GM11168 (cell line): ENCODE data around the gene GPR3.
"Not testable (repeated sequence)": the region's sequence is repeated elsewhere in the genome, so short reads cannot be mapped to it uniquely, and the experiment has no call there.

Source experiments
- in situ Hi-C: fragments of 300-500 bp; cut with MboI; formaldehyde crosslinking; loops from one replicate; pipeline ENCODE4 v1.12.0; 2022; ENCODE audit warnings: low sequenced_read_pairs; ENCODE audit not compliant: unreplicated experiment

GPR3 gene

GRCh38 chr1:27417713-27418112, 25.3 kb downstream of the GPR3 start:
- in situ Hi-C loops, result no loop called here

DNA sequence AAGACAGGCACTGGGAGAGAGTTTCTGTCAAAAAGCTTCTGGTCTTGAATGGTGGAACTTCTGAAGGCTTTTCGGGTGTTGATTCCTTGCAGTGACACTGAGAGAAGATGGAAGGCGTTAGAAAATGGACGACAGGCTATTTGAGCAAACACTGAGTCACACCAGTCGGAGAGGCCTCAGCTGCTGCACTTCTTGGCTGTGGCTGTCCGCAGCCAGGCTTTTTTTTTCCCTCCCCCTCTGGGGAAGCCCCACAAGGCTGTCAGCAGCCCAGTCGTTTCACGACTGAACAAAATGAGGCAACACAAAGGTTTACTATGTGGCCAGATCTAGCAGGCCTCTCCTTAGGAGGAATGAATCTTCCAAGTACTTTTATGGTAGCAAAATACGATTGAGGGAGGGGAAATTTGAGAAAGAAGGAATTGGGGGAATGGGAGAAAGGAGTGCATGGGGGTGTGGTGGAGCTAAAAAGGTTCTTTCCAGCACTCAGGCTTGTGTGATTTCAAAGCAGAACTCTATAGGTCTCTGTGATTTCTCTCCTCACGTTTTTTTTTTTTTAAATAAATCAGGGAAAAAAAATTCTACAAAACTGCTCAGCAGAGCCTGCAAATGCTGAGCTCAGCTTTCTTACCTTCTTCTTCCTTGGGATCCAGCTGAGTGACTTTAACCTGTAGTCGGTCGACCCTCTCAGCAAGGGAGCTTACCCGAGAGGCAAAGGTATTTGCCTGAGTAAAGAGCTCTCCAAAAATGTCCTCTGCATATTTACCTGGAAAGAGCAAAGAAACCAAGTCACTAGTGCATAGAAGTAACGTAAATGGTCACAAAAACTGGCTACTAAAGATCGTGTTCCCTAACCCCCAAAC, 26.1 kb downstream of the GPR3 start:
- in situ Hi-C loops, result no loop called here

DNA sequence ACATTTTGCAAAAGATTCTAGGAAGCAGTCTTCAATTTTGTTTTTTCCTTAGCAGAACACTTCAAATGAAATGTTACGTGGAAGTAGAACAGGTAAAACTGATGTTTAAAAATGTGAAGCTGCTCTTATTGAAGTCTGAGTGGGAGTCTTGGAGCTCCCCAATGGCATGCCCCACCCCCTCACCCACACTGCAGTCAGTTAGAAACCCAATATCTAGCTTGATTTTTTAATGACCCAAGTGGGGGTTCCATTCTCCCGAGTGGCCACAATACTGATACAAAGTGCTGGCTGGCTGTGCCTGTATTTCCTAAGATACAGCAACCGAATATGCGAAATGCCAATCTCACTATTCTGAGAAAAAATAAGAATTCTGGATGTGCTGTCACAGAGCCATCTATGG, 31.3 kb downstream of the GPR3 start:
- in situ Hi-C loops, result no loop called here

DNA sequence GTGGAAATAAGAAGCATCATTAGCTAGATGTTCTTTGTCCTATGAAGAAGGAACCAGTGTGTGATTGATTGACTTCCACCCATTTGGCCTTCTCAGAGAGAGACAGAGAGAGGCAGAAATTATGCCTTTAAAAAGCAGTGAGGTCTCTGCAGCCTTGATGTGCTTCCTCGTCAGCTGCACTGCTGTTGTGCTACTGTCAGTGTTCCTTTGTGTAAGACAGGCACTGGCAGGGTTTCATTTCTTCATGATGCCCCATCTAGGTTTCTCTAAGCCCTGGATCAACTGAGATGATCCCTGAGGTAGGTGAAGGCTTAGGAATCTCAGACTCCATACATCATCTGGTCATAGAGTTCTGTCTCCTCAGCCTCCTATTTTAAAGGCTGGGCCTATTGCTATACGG, 34.9 kb downstream of the GPR3 start:
- in situ Hi-C loops, result no loop called here

- in situ Hi-C loops, result no loop called here
These were observed 35.4 kb downstream of the GPR3 start for GRCh38 chr1:27427816-27428315.

- in situ Hi-C loops, result no loop called here
These were observed 36.0 kb downstream of the GPR3 start for GRCh38 chr1:27428316-27429028.

- in situ Hi-C loops, result no loop called here
These were observed 36.6 kb downstream of the GPR3 start for GRCh38 chr1:27429029-27429425.

- in situ Hi-C loops, result no loop called here
These were observed 38.6 kb downstream of the GPR3 start for GRCh38 chr1:27430903-27431600.

GRCh38 chr1:27431601-27431940, 39.1 kb downstream of the GPR3 start:
- in situ Hi-C loops, result no loop called here

GRCh38 chr1:27432725-27433124, 40.3 kb downstream of the GPR3 start:
- in situ Hi-C loops, result not testable (repeated sequence)

DNA sequence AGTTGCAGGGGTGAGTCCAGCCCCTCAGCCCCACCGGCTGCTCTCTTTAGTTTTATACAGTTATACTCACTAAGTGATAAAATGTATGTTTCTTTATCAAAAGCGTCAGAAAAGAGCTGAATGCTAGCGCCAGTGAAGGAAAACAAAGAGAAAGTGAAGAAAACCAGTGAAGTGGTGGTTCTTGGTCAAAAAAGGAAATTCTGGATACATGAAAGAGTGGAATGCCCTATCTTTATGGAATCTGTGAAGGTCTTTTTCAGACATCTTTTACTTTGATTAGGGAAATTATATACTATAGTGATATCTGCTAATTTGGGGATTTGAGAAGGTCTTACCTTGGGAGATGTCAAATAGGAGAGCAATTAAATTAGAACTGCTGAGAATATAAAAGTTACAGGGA, 41.3 kb downstream of the GPR3 start:
- in situ Hi-C loops, result no loop called here

DNA sequence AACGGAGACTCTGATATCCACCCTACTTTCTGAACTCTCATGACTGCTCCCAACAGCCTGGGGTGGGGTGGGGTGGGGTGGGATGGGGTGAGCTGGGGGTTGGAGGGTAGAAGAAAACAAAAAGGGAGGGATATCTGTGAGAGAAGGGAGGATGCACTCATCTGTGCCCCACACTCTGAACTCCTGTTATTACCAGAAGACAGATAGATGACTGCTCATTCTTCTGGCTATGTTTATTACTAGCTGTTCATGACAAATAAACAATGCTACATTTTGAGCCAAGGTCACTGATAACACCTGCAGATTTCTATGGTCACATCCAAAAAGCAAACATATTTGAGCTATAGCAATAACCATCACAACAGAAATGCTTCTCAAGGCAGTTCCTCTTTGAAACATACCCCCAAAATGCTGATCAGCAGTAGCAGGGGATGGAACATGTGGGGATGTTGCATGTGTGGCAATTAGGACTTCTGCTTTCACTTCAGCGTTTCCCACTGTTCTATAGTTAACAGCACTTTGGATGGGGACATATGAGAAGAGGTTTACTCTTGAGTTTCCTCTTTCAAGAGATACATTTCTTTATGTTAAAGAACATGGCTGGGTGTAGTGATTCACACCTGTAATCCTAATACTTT, 43.3 kb downstream of the GPR3 start:
- in situ Hi-C loops, result no loop called here

GRCh38 chr1:27436204-27437159, 44.1 kb downstream of the GPR3 start:
- in situ Hi-C loops, result no loop called here

DNA sequence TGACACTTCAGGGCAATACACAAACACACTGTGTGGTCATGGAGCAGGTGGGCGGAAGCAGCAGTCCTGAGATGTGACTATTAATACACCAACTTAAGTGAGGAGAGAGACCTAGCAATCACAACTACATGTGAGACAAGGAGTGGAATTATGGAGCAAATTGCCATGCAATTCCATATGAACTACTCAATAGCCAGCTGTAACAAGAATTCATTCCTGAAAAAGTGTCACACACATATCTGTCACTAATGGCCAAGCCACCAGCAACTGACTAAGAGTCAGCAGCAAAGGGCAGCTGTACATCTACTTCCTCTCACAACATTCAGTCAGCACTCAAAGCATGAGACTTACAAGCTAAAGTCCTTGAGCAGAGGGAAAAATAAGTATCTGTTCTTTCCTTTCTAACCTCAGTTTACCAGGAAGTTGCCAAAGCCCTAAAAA, 46.2 kb downstream of the GPR3 start:
- in situ Hi-C loops, result no loop called here

DNA sequence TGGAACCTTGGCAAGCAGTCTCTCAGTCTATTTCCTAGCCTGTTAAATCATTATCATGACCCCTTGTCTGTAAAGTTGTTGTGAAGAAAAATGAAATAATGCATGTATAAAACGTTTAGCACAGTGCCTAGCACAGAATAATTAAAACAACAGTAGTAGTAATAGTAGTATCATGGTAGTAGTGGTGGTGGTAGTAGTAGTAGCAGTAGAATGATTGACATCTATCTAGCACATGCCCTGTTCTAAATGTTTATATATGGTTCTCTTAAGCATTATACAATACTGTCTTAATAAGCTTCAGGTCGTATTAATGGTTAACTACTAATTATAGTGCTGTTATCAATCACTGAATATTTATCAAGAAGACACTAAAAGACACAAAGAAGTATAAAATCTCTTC, 46.7 kb downstream of the GPR3 start:
- in situ Hi-C loops, result no loop called here

DNA sequence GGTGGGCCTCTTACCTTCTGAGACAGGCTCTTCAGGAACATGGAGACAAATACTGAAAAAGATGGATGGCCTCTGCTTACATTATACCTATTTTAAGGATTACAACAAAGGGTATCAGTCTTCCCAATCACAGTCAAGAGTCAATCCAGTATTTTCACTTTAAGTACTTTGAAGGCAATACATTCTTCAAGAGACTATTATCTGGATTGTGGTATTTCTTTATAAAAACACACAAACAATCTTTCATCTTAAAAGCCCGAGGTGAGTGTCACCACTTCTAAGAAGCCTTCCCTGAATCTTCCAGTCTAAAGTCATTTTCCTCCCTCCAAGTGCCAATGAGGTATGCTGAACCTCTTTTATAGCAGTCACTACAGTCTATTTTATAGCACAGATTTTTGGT, 52.2 kb downstream of the GPR3 start:
- in situ Hi-C loops, result no loop called here
